GM18499 (cell line): ENCODE results near the gene SLC6A20.

Source experiments
- ATAC-seq: cut with Tn5 transposase; IDR thresholded peaks from one replicate; pipeline ENCODE4 v1.9.1; 2021; ENCODE audit warnings: moderate number of reproducible peaks; ENCODE audit not compliant: insufficient read depth, unreplicated experiment

SLC6A20 gene

GRCh38 chr3:45795882-45796765, at the start of gene SLC6A20:
Gene SLC6A20, minus strand, starts transcription at chr3:45796536. Its CDS starts 117 bp downstream, at chr3:45796419.
- ATAC-seq: no peak

GRCh38 chr3:45844616-45845015, 48.3 kb upstream of the SLC6A20 start:
- no peak for ATAC-seq

- ATAC-seq: no peak
These were observed 46.7 kb upstream of the SLC6A20 start for GRCh38 chr3:45842851-45843625.

- peak; percentile 74 for ATAC-seq
These were observed 45.6 kb upstream of the SLC6A20 start, which contains the start of gene LZTFL1 for GRCh38 chr3:45841757-45842491. Gene LZTFL1, minus strand, starts transcription at chr3:45842119. Its CDS starts 128 bp downstream, at chr3:45841991.

GRCh38 chr3:45841420-45841756, 45.1 kb upstream of the SLC6A20 start:
- ATAC-seq: no peak

GRCh38 chr3:45838466-45838865, 42.1 kb upstream of the SLC6A20 start:
- ATAC-seq: no peak

- ATAC-seq: no peak
These were observed 36.4 kb upstream of the SLC6A20 start for GRCh38 chr3:45832699-45833098.

GRCh38 chr3:45830121-45830520, 33.8 kb upstream of the SLC6A20 start:
- ATAC-seq: no peak

- no peak for ATAC-seq
These were observed 30.6 kb upstream of the SLC6A20 start for GRCh38 chr3:45826908-45827307.

GRCh38 chr3:45826321-45826720, 30.0 kb upstream of the SLC6A20 start:
- no peak for ATAC-seq

- no peak for ATAC-seq
These were observed 24.8 kb upstream of the SLC6A20 start for GRCh38 chr3:45821127-45821526.

- ATAC-seq: no peak
These were observed 23.2 kb upstream of the SLC6A20 start for GRCh38 chr3:45819543-45819942.

GRCh38 chr3:45817831-45818522, 21.6 kb upstream of the SLC6A20 start:
- ATAC-seq: no peak

GRCh38 chr3:45816544-45816943, 20.2 kb upstream of the SLC6A20 start:
- no peak for ATAC-seq

GRCh38 chr3:45814322-45814721, 18.0 kb upstream of the SLC6A20 start:
- ATAC-seq: no peak

- no peak for ATAC-seq
These were observed 11.6 kb upstream of the SLC6A20 start for GRCh38 chr3:45807681-45808540.

- no peak for ATAC-seq
These were observed 10.8 kb upstream of the SLC6A20 start for GRCh38 chr3:45807133-45807532.

- no peak for ATAC-seq
These were observed 9.7 kb upstream of the SLC6A20 start for GRCh38 chr3:45806072-45806471.

GRCh38 chr3:45803252-45803935, 7.1 kb upstream of the SLC6A20 start:
- no peak for ATAC-seq
